Adrenal gland (tissue), 5 donors: ENCODE results near the gene PCDH9.

Experiments used
- POLR2A ChIP-seq, 2 donors: fragments of 450-650 bp; IDR thresholded peaks; one replicate each; pipeline ENCODE4 v1.6.1; 2017; ENCODE audit warnings: antibody characterized with exemption in 2 of 2, mild to moderate bottlenecking in 2 of 2, moderate library complexity in 1 of 2
- TF ChIP-seq, protein P1 (sequence below), 6 experiments: fragments of 450-650 bp in 4 of 6; fragments of 200-600 bp in 2 of 6; sonication (generic) in 1 of 6; IDR thresholded peaks; 1 replicate in 5 of 6; 2 replicates in 1 of 6; pipeline versions ENCODE4 v1.5.1 to v1.8.0; 2016 to 2021; ENCODE audit warnings: antibody characterized with exemption in 6 of 6, mild to moderate bottlenecking in 2 of 6, moderate library complexity in 1 of 6
- donor health status: DM: no; HTN: no; CAD: no.

DNA sequence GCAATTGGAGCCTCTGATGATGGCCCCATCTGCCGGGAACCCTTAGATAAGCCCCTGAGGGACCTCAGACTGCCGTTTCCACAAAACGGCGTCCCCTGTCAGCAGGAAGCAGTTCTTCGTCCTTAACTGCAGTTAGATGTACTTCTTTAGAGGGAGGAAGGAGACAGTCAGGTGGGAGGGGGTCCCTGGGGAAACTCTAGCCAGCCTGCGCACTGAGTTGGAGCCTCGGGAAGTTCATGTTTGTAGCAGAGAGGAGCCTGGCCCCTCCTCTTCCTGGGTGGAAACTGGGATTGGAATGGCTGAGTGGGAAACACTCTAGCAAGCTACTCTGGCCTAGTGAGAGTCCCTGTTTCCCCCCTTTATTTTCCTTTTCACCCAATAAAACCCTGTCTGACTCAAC lies 612.4 kb downstream of the PCDH9 start:
- TF ChIP-seq, protein P1, sequence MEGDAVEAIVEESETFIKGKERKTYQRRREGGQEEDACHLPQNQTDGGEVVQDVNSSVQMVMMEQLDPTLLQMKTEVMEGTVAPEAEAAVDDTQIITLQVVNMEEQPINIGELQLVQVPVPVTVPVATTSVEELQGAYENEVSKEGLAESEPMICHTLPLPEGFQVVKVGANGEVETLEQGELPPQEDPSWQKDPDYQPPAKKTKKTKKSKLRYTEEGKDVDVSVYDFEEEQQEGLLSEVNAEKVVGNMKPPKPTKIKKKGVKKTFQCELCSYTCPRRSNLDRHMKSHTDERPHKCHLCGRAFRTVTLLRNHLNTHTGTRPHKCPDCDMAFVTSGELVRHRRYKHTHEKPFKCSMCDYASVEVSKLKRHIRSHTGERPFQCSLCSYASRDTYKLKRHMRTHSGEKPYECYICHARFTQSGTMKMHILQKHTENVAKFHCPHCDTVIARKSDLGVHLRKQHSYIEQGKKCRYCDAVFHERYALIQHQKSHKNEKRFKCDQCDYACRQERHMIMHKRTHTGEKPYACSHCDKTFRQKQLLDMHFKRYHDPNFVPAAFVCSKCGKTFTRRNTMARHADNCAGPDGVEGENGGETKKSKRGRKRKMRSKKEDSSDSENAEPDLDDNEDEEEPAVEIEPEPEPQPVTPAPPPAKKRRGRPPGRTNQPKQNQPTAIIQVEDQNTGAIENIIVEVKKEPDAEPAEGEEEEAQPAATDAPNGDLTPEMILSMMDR (IDR thresholded peaks at IDR 0.05): no peak
- TF ChIP-seq POLR2A (IDR thresholded peaks at IDR 0.05): no peak
